HG02970 (cell line): ENCODE data around the gene ACTN2.

Experiments
- ATAC-seq: cut with Tn5 transposase; IDR thresholded peaks from one replicate; pipeline ENCODE4 v1.9.1; 2021; ENCODE audit warnings: mild to moderate bottlenecking, moderate library complexity, moderate number of reproducible peaks; ENCODE audit not compliant: unreplicated experiment, low FRiP score

The ACTN2 gene

DNA sequence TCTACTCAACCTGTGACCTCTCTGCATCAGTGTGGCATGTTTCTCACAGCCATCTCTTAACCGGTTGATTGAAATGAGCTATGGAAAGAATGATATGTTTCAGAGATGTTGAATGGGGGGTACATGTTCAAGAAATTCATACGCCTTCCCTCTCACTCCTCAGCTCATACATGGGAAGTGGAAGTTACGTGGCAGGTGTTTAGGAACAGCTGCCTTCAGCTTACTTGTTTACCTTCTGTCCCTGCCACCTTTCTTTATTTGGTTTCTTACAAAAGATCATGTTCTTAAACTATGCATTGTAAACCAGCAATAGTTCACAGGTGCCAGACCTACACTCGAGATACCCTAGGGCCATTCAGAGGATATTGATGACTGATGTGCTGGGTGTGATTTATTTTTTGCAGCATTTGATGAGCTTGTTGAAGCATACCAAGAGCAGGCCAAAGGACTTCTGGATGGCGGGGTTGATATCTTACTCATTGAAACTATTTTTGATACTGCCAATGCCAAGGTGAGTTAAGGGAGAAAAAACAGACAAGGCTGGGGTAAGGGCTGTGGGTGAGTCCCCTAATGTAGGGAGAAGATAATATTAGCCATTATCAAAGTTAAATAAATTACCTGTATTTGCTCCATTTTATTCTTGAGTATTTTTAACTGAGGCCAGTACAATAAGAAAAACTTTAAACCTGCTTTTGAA lies 126.2 kb downstream of the ACTN2 start:
- ATAC-seq: no peak
